Kidney epithelial cell (primary cell): Measurements from ENCODE around the gene CMTM2. TPM values are rescaled to one million over a fixed set of nuclear protein-coding genes. Genes with fewer than 3 reads are reported as not detected.

Source experiments
- DNase-seq: peaks from one replicate; pipeline ENCODE4 v3.0.0-alpha.2; 2010; ENCODE audit warnings: low read depth
- H3K27me3 ChIP-seq: 2 replicates; pipeline ENCODE4 v1.6.0; 2011; ENCODE audit warnings: low read length; ENCODE audit not compliant: control insufficient read depth, insufficient read depth
- H3K36me3 ChIP-seq: 2 replicates; pipeline ENCODE4 v1.5.1; 2011; ENCODE audit warnings: low read length; ENCODE audit not compliant: control insufficient read depth, insufficient read depth
- H3K4me3 ChIP-seq: 2 replicates; pipeline ENCODE4 v1.5.1; 2011; ENCODE audit warnings: low read depth, mild to moderate bottlenecking, control low read depth, low read length
- total RNA-seq: library from RNA; depleted of rRNA; stranded (reverse); fragments of >200 nt; gene quantifications from 2 replicates; pipeline ENCODE4 v1.2.3, GENCODE V29; 2015
- TF ChIP-seq, protein P1 (sequence below): IDR thresholded peaks from 2 replicates; pipeline ENCODE4 v1.5.1; 2011; ENCODE audit warnings: mild to moderate bottlenecking, moderate library complexity, low read length, control low read depth, inconsistent platforms; ENCODE audit not compliant: insufficient read depth, poor library complexity, severe bottlenecking

The CMTM2 gene
- total RNA-seq, 1 donor from 2014 or later, result 0.54 TPM

DNA sequence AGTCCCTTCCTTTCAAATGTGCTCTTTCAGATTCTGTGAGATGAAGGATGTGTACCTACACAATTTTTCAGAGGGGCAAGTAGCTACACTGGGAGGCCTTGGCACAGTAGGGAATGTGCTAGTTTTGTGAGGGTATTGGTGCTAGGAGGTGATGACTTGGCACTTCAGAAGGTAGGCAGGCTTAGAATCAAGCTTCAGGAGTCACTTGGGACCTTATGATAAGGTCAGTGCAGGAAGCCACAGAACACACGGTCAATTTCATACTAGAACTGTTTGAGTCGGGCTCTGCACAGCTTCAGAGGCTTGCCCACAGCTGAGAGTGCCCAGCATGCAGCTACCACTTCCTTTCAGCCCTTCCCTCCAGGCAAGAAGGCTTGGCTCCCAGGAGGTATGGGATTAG, 6.9 kb upstream of the CMTM2 start:
- Histone ChIP-seq H3K36me3 (no peaks in the 10 kb centered on the region), H3K4me3 (no peak overlapping the region), H3K27me3 (no peaks in the 10 kb centered on the region)
- TF ChIP-seq, protein P1, sequence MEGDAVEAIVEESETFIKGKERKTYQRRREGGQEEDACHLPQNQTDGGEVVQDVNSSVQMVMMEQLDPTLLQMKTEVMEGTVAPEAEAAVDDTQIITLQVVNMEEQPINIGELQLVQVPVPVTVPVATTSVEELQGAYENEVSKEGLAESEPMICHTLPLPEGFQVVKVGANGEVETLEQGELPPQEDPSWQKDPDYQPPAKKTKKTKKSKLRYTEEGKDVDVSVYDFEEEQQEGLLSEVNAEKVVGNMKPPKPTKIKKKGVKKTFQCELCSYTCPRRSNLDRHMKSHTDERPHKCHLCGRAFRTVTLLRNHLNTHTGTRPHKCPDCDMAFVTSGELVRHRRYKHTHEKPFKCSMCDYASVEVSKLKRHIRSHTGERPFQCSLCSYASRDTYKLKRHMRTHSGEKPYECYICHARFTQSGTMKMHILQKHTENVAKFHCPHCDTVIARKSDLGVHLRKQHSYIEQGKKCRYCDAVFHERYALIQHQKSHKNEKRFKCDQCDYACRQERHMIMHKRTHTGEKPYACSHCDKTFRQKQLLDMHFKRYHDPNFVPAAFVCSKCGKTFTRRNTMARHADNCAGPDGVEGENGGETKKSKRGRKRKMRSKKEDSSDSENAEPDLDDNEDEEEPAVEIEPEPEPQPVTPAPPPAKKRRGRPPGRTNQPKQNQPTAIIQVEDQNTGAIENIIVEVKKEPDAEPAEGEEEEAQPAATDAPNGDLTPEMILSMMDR, result no peak
- no peak for DNase-seq

DNA sequence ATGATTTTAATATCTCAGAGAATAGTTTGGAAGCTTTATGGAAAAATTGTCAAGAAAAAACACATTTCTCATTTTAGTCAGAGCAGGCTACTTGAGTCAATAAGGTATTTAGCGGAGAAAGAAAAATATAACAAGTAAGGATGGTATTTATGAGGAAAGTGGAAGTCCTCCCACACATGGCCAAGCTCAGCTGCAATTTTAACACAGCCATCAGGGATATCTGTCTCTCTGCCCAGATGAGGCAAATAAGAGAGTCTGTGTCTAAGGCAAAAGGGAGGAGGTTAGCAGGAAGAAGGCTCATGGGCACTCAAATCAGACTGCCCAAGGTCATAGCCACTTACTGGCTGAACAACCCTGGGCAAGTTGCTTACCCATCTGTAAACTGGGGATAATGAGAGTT, 5.2 kb upstream of the CMTM2 start:
- H3K27me3 ChIP-seq, result peaks cover 13% of the 10 kb centered on the region

DNA sequence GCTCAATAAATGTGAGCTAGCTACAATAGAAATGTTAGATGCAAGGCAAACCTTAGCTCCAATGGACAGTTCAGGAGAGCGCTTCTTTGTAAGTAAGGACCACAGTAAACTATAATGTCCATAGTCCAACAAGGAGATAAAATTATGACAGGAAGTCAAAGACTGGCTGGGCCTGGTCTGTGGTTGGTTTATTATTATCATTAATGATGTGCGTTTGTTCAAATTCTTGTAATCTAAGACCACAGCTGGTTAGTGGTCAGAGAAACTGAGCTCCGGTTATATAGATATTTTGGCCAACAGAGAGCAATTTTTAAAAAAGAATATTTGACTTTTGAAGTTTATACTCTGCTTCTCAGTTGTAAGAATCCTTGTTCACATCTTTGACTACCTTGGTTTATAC, 4.7 kb upstream of the CMTM2 start:
- Histone ChIP-seq H3K4me3 (no peak overlapping the region), H3K36me3 (no peaks in the 10 kb centered on the region), H3K27me3 (peaks cover 16% of the 10 kb centered on the region)
- TF ChIP-seq, protein P1, result no peak
- no peak for DNase-seq

More for the DNA sequence above, 5.2 kb upstream of the CMTM2 start:
- H3K36me3 ChIP-seq, result no peaks in the 10 kb centered on the region
- TF ChIP-seq, protein P1, result no peak
- H3K4me3 ChIP-seq, result no peak overlapping the region
- no peak for DNase-seq

- no peaks in the 10 kb centered on the region for H3K36me3 ChIP-seq
- H3K4me3 ChIP-seq, result no peak overlapping the region
- TF ChIP-seq, protein P1, result no peak
- H3K27me3 ChIP-seq, result peaks cover 16% of the 10 kb centered on the region
- no peak for DNase-seq
Measured at GRCh38 chr16:66575060-66575459, 4.2 kb upstream of the CMTM2 start.

GRCh38 chr16:66576296-66576695, 3.0 kb upstream of the CMTM2 start:
- DNase-seq, result no peak
- H3K36me3 ChIP-seq, result no peaks in the 10 kb centered on the region
- H3K27me3 ChIP-seq, result peaks cover 16% of the 10 kb centered on the region
- H3K4me3 ChIP-seq, result no peak overlapping the region
- TF ChIP-seq, protein P1, result no peak

GRCh38 chr16:66580605-66581209, 1.4 kb downstream of the CMTM2 start:
- TF ChIP-seq, protein P1, result peak; percentile 19
- no peak overlapping the region for H3K4me3 ChIP-seq
- peaks cover 16% of the 10 kb centered on the region for H3K27me3 ChIP-seq
- peak; percentile 61 for DNase-seq
- no peaks in the 10 kb centered on the region for H3K36me3 ChIP-seq
